HG02852 (cell line): ENCODE results near the gene CHMP5.

Experiments used
- ATAC-seq: cut with Tn5 transposase; IDR thresholded peaks from one replicate; pipeline ENCODE4 v1.9.1; 2021; ENCODE audit warnings: mild to moderate bottlenecking, moderate library complexity; ENCODE audit not compliant: unreplicated experiment

The CHMP5 gene

GRCh38 chr9:33242609-33243134, 22.2 kb upstream of the CHMP5 start:
- no peak for ATAC-seq

DNA sequence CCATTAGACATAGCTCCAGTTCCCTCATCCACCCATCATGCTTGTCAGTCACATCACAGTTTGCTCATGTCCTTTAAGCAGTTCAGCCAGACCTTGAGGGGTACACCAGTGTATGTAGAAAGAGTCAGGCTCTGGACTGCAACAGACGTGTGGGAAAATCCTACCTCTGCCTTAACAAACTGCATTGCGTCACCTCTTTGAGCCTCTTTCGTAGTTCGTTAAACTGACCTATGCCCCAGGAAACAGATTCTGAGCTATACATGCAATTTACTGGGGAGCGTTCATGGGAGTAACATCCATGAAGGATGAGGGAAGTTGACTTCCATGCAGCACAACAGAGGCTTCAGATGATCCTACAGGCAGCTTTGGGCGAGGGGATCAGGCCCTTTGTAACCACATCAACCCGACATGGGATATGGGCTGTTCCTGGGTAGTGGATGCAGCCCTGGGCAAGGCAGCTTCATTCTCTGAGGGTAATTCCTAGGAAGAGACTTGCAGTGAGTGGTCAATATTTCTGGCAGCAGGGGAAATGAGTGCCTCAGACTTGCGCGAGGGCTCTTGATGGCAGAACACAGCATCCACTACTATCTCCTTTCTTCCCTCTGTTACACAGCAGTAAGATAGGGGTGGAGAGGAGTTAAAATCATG, 20.6 kb upstream of the CHMP5 start:
- no peak for ATAC-seq

DNA sequence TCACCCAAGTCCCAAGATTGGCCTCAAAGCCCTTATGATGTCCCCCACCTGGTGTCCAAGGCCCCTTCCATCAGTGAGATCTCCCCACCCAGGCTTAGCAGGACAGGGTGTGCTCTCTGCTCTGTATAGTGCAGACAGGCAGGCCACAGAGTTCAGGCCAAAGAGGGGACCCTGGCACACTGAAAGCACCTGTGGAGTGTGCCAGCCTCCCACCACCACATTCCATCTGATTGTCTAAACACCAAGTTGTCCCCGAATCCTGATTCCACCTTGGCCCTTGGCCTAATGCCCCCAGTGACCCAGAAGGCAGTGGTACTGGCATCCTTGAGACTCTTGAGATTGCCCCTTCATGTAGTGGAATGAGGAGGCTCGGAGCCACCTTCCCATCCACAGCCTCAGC, 19.5 kb upstream of the CHMP5 start:
- no peak for ATAC-seq

DNA sequence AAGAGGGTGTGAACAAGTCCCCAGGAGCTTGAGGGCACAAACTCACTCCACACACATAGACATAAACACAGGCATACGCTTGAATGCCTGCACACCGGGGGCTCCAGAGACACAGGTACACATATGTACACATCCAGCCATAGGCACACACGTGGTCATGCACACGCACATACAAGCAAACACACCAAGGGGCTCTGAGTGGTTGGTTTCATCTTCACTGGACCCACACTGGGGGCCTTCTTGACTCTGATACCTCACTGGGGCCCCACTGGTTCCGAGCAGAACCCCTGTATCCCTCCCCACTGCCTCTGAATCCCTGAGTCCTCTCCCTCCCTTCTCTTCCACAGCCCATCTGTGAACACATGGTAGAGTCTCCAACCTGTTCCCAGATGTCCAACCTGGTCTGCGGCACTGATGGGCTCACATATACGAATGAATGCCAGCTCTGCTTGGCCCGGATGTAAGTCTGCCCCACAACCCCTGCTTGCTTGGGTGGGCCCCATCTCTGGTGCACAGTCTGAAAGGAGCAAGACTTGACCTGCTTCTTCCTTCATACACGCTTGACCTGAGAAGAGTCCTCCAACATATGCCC, 18.5 kb upstream of the CHMP5 start:
- no peak for ATAC-seq

DNA sequence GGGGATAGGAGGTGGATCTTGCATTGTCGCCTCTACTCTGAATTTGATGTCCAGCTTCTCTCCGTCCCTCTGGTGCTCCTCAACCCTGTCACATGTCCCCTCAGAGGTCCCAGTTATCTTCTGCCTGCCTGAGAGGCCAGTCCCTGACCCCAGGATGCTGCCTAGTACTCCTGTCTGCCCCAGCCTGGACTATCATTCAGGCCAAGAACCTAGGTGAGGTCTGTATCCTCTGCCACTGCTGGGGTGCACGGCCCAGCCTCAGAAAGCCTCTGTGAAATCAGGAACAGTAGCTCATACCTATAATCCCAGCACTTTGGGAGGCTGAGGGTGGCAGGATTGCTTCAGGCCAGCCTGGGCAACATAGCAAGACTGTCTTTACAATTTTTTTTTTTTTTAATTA, 16.2 kb upstream of the CHMP5 start:
- no peak for ATAC-seq

DNA sequence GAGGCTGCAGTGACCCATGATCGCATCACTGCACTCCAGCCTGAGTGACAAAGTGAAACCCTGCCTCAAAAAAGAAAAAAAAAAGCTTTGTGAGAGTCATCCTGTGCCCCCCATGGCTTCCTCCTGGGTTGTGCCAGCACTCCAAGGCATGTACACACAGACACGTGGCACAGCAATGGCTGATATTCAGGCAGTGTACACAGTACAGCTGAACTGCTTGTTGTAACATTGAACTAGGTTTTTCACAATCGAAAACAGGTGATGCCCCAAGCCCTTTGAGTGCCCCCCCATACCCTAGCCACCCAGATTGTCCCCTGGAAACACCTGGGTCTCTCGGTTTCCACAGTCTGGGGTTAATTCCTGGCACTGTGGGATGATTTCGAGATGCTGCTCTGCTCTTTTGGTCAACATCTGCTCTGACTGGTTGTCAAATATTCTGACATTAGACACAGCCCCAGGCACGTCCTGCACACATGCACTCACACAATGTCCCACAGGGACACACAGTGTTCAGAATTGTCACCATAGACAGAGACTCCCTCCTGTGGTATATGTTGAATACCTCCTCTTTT, 15.7 kb upstream of the CHMP5 start:
- peak; percentile 53 for ATAC-seq

DNA sequence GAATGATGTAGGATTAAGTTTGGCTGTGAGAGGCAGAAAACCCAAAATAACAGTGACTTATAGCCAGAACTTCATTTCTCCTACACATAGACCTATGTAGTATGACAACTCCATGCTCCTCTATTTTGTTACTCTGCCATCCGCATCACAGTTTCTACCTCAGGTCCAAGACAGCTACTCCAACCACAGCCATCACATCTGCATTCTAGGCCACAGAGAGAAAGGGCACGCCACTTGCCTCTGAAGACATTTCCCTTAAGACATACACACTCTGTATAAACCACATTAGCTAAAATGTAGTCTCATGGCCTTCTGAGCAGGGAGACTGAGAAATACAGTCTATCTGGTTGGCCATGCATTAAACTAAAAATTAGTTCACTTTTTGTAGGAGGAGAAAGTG, 14.9 kb upstream of the CHMP5 start:
- no peak for ATAC-seq

DNA sequence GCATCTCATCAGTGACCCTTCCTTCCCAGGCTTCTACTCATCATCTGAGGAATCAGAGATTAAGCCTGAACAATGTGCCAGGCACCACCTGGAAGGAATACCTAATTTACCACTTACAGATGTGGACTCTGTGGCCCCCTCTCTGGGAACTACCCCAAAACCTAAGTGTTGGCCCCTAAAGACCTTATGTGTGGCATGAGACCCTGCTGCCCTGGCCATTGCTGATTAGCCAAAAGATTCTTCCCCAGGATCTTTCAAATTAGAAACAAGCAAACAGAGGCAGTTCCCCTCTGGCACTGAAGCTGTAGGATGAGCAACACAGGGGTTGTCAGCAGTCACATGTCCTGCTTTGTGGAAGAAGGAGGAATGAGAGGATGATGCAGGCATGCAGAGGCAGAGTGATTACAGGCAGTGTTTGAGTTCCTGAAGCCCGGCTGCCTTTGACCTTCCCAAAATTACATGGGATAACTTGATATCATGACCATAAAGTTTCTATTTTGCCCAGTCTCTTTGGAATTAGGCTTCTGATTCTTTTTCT, 14.3 kb upstream of the CHMP5 start:
- no peak for ATAC-seq

DNA sequence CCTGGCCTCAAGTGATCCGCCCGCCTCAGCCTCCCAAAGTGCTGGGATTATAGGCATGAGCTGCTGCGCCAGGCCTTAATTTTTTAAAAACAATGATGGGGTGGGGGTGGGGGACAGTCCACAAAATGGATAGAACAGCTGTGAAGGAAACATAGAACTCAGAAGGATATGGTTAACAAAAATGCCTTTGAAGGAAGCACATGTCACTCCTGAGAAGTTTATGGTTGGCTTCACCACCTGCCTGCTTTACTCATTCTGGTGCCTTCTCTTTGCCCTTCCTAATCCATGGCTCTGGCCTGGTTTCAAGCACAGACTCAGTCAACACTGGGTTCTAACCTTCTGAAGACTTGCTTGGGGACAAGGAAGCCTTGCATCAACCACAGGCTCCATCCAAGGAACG, 10.6 kb upstream of the CHMP5 start:
- no peak for ATAC-seq

GRCh38 chr9:33255014-33255413, 9.8 kb upstream of the CHMP5 start:
- ATAC-seq: no peak

- ATAC-seq: no peak
Observed at GRCh38 chr9:33255471-33255870, 9.4 kb upstream of the CHMP5 start.

DNA sequence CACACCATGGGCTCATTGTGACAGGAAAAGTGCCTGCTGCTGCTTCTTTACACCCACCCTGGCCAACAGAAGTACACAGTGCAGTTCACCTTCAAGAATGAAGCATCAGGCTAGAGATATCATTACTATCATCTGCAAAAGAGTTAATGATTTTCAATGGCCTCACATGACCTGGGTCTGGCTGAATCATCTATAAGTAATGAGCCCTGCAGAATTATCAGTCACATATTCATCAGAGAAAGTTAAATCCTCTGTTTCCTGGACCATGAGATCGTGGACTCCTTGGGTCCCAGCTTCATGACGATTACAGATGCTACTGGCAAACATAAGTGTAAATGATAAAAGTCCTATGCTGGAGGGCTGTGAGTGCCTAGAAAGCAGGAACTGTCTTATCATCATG, 8.6 kb upstream of the CHMP5 start:
- no peak for ATAC-seq

- ATAC-seq: no peak
Observed at GRCh38 chr9:33257276-33257675, 7.6 kb upstream of the CHMP5 start.

DNA sequence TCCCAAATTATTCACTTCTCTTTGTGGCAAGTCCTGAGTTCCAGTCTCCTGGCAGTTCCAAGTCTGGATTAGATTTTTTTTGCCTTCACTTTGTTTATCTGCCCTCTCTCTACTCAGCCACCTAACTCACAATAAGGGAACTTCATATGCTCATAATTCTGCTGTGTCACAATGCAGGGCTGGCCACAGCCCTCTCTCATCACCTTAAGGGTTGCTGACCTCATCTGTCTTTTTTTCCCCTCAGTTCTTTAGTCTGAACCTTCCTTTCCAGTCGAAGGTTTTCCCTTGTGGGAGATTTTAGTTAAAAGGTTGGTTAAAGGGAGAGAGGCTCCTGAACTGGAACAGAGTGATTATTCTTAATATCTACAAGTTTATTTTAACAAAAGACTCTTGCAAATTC, 4.5 kb upstream of the CHMP5 start:
- no peak for ATAC-seq

GRCh38 chr9:33263131-33264002, 1.5 kb upstream of the CHMP5 start:
- ATAC-seq: peak; percentile 3

- peak; percentile 34 for ATAC-seq
Observed at GRCh38 chr9:33264003-33264472, 811 bp upstream of the CHMP5 start.

DNA sequence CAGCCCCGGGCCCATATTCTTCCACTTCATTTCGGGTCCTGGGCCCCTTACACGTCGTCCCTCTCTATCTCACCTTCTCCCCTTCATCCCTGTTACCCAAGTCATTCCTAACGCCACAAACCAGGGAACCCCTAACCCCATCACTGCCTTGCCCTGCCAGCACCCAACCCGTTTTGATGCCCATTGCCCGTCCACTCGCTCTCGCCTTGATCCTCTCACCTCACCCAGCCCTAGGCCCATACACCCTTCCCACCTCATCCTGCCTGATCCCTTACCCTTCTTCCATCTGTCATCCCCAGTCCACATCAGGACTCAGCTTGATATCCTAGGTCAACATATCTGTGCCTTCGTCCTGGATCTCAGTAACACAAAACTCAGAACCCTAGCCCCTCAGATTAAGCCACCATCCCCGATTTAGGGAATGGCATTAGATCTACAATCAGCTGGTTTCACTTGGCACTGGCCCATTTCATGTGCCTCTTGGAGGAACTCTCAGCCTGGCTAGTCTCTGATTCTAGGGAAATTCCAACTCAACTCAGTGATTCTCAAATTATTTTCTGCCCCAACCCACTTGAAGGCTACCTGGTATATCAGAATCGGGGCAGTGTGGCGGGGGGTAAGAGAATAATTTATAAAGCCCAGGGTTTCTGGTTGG, 489 bp downstream of the CHMP5 start:
- ATAC-seq: no peak

DNA sequence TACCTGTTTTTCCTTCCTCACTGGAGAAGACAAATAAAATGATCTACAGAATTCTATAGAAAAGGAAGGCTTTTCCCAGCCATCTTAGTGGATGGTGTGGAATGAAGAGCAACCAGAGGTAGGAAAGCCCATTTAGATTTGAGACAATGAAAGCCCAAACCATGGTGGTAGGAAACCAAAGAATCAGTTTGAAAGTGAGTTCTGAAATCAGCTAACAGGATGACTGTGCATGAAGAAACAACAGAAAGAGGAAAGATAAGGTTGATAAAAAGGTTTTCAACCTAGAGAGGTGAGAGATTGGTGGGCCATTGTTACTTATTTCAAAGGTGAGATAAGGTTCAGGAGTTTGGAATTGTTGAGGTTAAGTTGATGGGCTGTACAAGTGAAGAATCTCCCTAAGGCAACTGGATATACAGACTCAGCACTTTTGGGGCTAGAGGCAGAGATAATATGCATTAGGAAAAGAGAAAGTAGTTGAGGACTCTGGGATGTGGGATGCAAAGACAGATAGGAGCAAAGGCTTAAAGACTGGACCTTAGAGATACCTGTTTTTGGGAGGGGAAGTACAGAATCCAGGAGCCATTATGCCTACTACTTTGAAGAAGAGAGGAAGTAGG, 2.4 kb downstream of the CHMP5 start:
- no peak for ATAC-seq

DNA sequence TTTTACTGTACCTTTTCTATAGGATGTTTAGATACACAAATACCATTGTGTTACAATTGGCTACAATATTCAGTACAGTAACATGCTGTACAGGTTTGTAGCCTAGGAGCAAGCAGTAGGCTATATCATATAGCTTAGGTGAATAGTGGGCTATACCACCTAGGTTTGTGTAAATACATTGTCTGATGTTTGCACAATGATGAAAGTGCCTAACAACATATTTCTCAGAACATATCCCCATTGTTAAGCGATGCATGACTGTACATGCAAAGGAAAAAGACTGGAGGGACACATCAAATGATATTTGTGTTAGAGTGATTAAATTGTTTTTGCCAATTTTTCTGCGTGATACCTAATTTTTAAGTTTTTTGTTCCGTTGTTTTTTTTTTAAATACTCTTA, 5.3 kb downstream of the CHMP5 start:
- ATAC-seq: no peak

DNA sequence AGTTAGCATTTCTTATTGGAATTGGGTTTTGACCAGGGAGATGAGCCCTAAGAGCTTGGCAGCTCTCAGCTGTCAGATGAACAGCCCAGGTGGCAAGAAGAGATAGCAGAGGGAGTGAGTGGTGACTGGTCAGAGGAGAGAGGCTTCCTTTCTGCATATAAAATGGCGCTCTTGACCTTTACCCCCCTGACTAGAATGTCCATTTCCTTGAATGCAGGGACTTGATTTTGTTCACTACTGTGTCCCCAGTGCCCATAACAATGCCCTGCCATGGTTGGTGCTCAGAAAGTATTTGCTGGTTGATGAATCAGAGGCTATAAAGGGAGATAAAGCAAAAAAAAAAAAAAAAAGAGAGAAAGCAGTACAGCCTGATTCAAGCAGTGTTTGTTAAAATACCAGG, 7.2 kb downstream of the CHMP5 start:
- ATAC-seq: no peak
